ENCODE results near the gene FIGNL2. TPM values are rescaled to one million over a fixed set of nuclear protein-coding genes. Genes with fewer than 3 reads are reported as not detected.

Gene FIGNL2
- total and polyA plus RNA-seq, 9 of the 15 experiments (the other 6 are each of a cell fraction or from before 2014, with no cell fraction given) = 0.01 TPM; not detected in 8

DNA sequence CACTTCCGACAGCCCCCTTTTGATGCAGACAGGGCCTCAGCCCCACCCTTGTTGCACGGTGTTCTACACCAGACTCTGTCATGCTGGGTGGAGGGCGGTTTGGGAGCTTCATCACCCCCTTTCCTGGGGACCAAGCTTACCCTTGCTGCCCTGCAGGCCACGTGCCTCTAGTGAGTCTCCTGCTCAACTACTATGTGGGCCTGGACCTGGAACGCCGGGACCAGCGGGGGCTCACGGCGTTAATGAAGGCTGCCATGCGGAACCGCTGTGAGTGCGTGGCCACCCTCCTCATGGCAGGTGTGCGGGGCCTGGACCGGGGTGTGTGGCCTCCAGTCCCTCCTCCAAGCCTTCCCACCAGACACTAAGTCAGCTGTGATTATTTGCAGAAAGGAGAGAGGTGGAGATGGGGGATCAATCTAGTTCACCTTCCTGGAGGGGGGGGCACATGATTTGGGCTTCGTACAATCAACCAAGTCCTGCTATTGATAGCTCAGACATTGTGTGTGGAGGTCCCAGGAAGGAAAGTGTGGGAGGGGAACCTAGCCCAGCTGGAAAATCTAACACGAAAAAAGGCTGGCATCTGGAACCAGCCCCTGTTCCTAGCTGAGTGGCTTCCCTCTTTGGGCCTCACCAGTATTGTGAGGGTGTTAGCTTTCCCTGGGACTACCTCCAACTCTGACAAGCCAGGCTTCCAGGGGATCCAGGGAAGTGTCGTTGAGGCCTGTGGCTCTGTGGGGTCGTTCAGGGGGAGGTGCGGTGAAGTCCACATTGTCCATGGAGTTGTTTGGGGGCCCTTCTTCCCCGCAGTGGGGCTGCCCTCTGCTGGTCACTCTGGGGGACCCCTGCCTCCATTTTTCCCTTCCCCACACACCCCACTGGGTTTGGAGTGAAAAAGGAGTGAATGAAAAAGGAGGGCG is 41.0 kb upstream of the FIGNL2 start (continued):
- TF ChIP-seq NR2C1 (IDR thresholded peaks at IDR 0.05) (no peak), NR2C1 (tag; IDR thresholded peaks at IDR 0.05) (no peak), BHLHE40 (IDR thresholded peaks at IDR 0.05; ENCODE audit: low read length) (no peak), HDGF (IDR thresholded peaks at IDR 0.05) (no peak), CEBPG (CRISPR knock-in tag; IDR thresholded peaks at IDR 0.05) (no peak), CEBPG (tag; conservative IDR thresholded peaks at IDR 0.05 in 1 of 2, IDR thresholded peaks at IDR 0.05 in 1 of 2) (no peak), ZNF143 (CRISPR knock-in tag; IDR thresholded peaks at IDR 0.05) (no peak), THRAP3 (IDR thresholded peaks at IDR 0.05; ENCODE audit: borderline replicate concordance) (no peak), HNRNPK (IDR thresholded peaks at IDR 0.05; ENCODE audit: low read depth, low read length, poor library complexity, severe bottlenecking) (no peak), EGR1 (conservative IDR thresholded peaks at IDR 0.05) (no peak), ZNF785 (CRISPR knock-in tag; IDR thresholded peaks at IDR 0.05) (no peak), ZNF551 (CRISPR knock-in tag; IDR thresholded peaks at IDR 0.05) (no peak), ZNF644 (tag; IDR thresholded peaks at IDR 0.05; ENCODE audit: low read depth) (no peak), NR3C1 (CRISPR knock-in tag; IDR thresholded peaks at IDR 0.05) (no peak)
- TF ChIP-seq, protein P1, sequence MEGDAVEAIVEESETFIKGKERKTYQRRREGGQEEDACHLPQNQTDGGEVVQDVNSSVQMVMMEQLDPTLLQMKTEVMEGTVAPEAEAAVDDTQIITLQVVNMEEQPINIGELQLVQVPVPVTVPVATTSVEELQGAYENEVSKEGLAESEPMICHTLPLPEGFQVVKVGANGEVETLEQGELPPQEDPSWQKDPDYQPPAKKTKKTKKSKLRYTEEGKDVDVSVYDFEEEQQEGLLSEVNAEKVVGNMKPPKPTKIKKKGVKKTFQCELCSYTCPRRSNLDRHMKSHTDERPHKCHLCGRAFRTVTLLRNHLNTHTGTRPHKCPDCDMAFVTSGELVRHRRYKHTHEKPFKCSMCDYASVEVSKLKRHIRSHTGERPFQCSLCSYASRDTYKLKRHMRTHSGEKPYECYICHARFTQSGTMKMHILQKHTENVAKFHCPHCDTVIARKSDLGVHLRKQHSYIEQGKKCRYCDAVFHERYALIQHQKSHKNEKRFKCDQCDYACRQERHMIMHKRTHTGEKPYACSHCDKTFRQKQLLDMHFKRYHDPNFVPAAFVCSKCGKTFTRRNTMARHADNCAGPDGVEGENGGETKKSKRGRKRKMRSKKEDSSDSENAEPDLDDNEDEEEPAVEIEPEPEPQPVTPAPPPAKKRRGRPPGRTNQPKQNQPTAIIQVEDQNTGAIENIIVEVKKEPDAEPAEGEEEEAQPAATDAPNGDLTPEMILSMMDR (IDR thresholded peaks at IDR 0.05 in 2 of 3, conservative IDR thresholded peaks at IDR 0.05 in 1 of 3; ENCODE audit: insufficient read depth in 2 of 3, low read depth in 1 of 3, low read length in 3 of 3) = peak; percentile 51 to 65 (median 57); a peak in 5 of 6 replicates
- TF ChIP-seq, protein P2, sequence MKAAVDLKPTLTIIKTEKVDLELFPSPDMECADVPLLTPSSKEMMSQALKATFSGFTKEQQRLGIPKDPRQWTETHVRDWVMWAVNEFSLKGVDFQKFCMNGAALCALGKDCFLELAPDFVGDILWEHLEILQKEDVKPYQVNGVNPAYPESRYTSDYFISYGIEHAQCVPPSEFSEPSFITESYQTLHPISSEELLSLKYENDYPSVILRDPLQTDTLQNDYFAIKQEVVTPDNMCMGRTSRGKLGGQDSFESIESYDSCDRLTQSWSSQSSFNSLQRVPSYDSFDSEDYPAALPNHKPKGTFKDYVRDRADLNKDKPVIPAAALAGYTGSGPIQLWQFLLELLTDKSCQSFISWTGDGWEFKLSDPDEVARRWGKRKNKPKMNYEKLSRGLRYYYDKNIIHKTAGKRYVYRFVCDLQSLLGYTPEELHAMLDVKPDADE (conservative IDR thresholded peaks at IDR 0.05; ENCODE audit: control insufficient read depth, low read depth, low read length) = no peak
- TF ChIP-seq, protein P3, sequence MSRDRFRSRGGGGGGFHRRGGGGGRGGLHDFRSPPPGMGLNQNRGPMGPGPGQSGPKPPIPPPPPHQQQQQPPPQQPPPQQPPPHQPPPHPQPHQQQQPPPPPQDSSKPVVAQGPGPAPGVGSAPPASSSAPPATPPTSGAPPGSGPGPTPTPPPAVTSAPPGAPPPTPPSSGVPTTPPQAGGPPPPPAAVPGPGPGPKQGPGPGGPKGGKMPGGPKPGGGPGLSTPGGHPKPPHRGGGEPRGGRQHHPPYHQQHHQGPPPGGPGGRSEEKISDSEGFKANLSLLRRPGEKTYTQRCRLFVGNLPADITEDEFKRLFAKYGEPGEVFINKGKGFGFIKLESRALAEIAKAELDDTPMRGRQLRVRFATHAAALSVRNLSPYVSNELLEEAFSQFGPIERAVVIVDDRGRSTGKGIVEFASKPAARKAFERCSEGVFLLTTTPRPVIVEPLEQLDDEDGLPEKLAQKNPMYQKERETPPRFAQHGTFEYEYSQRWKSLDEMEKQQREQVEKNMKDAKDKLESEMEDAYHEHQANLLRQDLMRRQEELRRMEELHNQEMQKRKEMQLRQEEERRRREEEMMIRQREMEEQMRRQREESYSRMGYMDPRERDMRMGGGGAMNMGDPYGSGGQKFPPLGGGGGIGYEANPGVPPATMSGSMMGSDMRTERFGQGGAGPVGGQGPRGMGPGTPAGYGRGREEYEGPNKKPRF (IDR thresholded peaks at IDR 0.05; ENCODE audit: low read depth, low read length) = no peak
- TF ChIP-seq, protein P4, sequence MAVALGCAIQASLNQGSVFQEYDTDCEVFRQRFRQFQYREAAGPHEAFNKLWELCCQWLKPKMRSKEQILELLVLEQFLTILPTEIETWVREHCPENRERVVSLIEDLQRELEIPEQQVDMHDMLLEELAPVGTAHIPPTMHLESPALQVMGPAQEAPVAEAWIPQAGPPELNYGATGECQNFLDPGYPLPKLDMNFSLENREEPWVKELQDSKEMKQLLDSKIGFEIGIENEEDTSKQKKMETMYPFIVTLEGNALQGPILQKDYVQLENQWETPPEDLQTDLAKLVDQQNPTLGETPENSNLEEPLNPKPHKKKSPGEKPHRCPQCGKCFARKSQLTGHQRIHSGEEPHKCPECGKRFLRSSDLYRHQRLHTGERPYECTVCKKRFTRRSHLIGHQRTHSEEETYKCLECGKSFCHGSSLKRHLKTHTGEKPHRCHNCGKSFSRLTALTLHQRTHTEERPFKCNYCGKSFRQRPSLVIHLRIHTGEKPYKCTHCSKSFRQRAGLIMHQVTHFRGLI (CRISPR knock-in tag; IDR thresholded peaks at IDR 0.05) = no peak
- TF ChIP-seq, protein P5, sequence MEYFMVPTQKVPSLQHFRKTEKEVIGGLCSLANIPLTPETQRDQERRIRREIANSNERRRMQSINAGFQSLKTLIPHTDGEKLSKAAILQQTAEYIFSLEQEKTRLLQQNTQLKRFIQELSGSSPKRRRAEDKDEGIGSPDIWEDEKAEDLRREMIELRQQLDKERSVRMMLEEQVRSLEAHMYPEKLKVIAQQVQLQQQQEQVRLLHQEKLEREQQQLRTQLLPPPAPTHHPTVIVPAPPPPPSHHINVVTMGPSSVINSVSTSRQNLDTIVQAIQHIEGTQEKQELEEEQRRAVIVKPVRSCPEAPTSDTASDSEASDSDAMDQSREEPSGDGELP (CRISPR knock-in tag; IDR thresholded peaks at IDR 0.05; ENCODE audit: borderline replicate concordance) = 0 out of 2 replicates have a peak, but pooled peaks have one; percentile 13

Data from K562 (cell line).